GM19467 (cell line): ENCODE measurements around the gene P4HTM.
A peak's percentile ranks its signal among the peaks of the same experiment; 100 is the strongest.

ENCODE experiments used
- ATAC-seq: cut with Tn5 transposase; IDR thresholded peaks from one replicate; pipeline ENCODE4 v1.9.1; 2021; ENCODE audit warnings: mild to moderate bottlenecking, moderate library complexity; ENCODE audit not compliant: unreplicated experiment

The P4HTM gene

GRCh38 chr3:48983096-48983495 is 6.9 kb upstream of the P4HTM start:
- no peak for ATAC-seq

- ATAC-seq = no peak
Measured at GRCh38 chr3:48984663-48985062, 5.4 kb upstream of the P4HTM start.

DNA sequence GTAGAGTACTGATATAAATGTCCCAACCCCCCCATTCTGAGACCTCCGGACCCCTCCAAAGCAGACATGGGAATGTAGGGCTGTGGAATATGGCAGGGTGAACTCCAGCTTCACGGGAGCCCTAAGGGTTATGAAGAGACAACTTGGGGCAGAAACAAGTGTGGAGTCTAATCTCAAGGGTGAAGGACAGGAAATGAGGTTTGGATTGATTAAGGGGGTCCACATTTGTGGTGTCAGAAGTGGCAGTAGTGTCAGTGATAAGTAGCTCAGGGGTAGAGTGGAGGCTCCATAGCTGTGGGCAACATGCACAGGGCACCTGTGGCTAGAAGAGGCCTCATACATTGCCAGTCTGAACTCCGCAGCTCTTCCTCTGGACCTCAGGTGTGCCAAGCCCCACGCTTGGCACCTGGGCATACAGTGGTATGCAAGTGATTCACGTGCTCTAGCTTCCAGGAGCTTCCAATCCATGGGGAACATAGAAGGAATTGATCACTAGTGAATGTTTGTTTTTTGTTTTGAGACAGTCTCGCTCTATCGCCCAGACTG is 4.1 kb upstream of the P4HTM start:
- ATAC-seq = no peak

DNA sequence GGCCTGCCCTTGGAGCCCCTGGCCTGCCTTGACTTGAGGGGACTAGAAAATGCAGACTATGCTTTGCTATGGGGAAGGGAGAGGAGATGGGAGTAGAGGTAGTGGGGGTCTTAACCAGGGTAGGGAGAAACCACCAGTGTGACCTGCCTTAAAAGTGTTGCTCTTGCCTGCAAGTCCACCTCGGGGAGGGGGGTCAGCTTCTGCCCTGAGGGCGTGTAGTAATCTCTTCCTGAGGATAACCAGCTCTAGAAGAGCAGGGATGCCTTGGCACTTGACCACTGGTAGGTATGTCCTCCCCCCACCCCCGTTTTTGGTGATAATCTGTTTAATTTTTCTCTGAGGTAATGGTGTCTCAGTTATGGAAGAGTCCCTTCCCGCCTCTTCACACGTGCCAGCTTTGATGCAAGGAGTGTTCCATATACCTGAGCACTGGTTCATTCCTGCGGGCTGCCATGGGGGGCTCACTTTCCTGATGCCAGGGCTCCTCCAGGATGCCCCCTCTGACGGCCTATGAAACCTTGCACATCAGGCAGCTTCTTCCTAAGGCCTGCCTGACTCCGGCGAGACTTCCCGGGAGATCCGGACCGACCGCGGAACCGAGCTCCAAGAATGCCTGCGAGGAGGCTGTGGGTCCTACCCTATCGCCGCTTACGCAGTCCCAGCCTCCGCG is 780 bp upstream of the P4HTM start:
- ATAC-seq = no peak

DNA sequence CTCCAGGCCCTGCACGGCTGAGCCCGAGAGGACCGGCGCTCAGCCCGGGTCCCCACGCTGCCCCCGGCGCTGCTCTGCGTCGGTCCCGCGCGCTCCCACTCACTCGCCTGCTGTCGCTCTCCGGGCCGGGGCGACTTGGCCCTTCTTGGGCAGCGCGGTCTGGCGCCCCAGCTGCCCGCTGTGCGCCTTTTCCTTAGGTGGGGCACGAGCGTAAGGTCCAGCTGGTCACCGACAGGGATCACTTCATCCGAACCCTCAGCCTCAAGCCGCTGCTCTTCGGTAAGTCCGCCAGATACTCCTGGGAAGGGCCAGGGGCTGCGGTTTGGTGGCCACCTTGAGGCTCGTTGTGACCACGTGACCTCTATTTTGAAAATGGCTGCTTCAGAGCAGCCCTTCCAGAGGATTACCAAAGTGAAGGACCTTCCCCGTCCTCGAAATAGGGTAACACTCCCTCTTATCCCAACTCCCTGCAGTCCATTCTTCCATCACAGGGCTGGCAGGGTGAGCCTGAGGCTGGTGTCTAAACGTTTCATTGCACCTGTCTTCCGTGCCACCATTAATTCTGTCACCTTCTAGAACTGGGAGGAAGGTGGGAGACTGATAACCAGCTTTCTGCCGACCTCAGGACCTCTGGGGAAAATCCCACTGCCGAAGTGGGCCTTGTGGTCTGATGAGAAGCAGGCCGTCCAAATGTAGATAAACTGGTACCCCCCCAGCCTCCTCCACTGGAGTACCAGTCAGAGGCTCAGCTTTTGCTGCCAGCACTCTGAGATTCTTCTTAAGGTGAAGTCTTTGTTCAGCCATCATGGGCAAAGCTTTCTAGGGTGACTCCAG is 812 bp downstream of the P4HTM start:
- ATAC-seq = no peak

DNA sequence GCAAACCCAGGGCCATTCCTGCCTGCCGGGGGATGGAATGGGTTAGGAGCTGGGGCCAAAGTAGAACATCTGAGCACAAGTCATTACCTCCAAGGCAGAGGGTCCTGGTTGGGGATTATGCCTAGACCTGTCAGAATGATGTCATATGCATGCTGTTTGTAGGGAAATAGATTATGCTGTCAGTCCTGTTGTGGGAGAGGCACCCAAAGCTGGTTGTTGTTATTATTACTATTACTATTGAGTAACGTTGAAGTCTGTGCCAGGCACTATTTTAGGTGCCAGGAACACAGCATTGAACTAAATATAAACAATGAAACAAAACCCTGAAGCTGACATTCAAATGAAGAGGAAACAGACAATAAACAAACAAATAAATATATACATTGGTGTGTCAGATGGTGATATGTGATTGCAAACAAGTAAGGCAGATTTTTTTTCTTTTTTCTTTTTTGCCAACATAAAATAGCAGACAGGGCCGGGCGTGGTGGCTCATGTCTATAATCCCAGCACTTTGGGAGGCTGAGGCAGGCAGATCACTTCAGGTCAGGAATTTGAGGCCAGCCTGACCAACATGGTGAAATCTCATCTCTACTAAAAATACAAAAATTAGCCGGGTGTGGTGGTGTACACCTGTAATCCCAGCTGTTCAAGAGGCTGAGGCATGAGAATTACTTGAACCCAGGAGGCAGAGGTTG is 2.0 kb downstream of the P4HTM start:
- no peak for ATAC-seq

- no peak for ATAC-seq
Measured at GRCh38 chr3:48993834-48994233, 3.8 kb downstream of the P4HTM start.

GRCh38 chr3:48996640-48997039 is 6.6 kb downstream of the P4HTM start:
- no peak for ATAC-seq

GRCh38 chr3:48997102-48997635 is 7.1 kb downstream of the P4HTM start:
- no peak for ATAC-seq

- ATAC-seq = no peak
Measured at GRCh38 chr3:48997714-48998637, 7.9 kb downstream of the P4HTM start.

DNA sequence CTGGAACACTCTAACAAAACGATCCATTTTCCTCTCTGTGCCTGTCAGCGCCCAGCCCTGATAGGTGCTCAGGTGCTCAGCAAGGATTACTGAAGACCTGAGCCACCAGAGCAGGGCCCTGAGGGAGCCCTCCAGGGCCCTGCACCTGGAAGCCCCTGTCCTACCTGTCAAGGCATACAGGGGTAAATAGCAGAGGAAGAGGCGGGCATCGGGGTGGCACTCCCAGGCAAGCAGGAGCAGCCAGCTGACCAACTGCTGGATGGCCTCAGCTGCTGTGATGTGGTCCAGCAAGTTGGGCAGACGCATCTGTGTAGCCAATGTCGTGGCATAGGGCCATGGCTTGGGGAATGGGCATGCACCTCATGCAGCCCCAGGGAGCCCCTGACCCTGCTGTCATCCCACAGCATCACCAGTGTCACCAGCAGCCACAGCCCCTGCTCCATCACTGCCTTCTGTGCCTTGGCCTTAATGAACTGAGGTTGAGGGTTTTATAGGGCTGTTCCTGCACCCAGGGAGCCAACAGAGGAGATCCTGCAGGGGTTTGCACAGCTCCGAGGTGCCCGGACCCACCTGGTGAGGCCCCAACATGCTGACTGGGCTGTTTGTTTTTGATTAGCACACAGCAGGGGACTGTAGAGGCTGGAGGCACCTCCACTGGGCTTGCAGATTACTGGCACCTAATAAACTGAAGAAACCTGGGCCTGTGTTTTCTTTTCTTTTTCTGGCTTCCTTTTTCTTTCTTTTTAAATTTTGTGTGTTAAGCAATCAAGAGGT is 9.2 kb downstream of the P4HTM start:
- no peak for ATAC-seq

GRCh38 chr3:49001155-49001554 is 11.1 kb downstream of the P4HTM start:
- no peak for ATAC-seq

DNA sequence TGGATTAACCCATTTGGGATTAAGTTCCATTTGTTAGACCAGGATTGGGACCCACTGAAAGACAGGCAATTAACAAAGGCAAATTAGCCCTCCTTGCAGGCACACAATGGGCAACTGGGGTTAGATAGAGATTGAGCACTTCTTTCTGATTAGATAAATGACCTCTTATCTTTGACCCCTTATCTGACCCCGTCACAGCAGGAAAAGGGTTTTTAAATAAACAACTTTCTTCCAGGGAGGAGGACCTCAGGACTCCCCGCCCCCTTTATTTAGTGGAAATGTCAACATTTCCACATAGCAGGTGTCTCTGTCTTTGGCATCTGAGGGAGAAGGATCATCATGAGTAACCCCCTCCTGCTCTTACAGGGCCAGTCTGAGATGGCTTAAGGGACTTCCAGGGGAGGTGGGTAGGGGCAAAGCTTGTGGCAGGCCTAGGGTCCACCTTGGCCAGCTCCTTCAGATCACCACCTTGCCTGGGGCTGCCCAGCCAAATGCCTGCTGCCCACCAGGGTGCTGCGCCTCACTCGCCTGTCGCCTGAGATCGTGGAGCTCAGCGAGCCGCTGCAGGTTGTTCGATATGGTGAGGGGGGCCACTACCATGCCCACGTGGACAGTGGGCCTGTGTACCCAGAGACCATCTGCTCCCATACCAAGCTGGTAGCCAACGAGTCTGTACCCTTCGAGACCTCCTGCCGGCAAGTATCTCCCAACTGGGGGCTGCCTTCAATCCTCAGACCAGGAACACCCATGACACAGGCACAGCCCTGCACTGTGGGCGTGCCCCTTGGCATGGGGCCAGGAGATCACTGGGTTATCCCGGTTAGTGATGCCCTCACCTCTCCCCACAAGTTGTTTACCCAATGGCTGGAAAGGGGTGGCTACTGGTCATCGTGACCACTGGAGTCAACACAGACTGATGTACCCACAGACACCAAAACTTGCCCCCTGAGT is 14.6 kb downstream of the P4HTM start:
- ATAC-seq = no peak

DNA sequence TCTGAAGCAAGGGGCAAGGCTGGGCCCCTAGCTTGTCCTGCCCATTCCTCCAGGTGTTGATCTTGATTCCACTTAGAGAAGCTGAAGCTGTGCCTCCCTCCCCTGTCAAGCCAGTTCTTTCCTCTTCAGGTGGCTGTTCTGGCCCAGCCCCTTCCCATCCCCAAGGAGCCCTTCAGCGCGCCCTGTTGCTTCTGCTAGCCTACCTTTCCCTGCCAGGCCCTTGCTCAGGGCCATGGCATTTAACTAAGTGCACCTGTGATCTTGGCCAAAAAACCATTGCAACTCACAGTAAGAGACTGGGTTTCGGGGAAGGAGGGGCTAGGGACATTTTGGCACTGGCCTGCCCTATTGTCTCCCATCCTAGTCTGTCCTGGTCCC is 15.3 kb downstream of the P4HTM start:
- no peak for ATAC-seq

DNA sequence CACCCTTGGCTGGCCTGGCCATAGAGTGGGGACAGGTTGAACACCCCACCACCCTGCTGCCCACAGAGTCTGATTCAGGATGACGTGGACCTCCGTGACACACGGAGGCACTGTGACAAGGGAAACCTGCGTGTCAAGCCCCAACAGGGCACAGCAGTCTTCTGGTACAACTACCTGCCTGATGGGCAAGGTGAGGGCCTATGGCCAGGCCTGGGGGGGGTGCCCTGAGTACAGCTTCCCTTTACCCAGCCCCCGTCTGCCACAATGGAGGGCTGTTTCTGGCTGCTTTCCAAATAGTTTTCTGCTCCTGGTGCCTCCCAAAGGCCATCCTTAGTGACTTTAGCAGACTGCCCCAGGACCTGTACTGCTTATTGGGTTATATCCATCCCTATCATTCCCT is 16.0 kb downstream of the P4HTM start:
- ATAC-seq = no peak

- ATAC-seq = no peak
Measured at GRCh38 chr3:49006408-49007067, 16.5 kb downstream of the P4HTM start.

DNA sequence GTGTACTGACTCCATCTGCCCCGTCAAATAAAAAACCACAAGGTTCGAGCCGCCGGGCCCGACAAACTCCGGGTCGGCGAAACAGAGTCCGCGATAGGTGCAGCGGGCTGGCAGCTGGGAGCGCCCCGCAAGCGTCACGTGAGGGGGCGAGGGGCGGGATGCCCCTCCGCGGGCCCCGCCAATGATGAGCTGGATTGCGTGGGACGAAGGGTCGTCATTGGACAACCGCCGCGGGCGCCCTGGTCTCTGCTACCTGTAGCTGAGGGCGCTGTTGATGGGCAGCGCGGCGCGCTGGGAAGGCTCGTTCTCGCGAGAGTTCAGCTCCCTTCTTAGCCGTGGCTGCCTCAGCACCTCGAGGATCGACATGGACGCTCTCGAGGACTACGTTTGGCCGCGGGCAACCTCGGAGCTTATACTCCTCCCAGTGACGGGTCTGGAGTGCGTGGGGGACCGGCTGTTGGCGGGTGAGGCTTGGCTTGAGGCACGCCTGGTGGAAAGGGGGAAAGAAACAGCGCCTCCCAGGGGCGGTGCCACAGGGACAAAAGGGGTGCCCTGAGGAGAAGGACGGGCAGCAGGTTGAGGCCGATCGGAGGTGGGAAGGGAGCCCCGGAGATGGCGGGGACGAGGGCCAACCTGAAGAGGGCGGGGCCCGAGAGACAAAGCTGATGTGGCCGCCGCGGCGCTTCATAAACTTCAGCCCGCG is 17.2 kb downstream of the P4HTM start, which contains the start of gene WDR6:
TSS of gene WDR6 (plus strand) at position 324 of the 703 bp plus-strand sequence. CDS start at position 365, 41 bp downstream.
- ATAC-seq = peak; percentile 83
